ENCODE data around the gene RBMXL3.

Gene RBMXL3

GRCh38 chrX:115189110-115189509, at the start of gene RBMXL3:
Gene RBMXL3, plus strand, starts transcription at chrX:115189410. Its CDS starts 32 bp downstream, at chrX:115189442.
- Histone ChIP-seq H3K4me1 (ENCODE audit: control insufficient read depth in 1 of 2, insufficient read depth in 1 of 2, low read depth in 1 of 2, low read length in 1 of 2) (no peaks in the 10 kb centered on the region), H3K9me3 (no peaks in the 10 kb centered on the region), H3K27me3 (no peaks in the 10 kb centered on the region), H3K4me3 (ENCODE audit: low read depth in 1 of 2, low read length in 1 of 2) (no peak within 1 kb of the TSS), H3K36me3 (no peaks in the 10 kb centered on the region), H3K27ac (no peak within 1 kb of the TSS)
- no peak for TF ChIP-seq CTCF (IDR thresholded peaks at IDR 0.05)

- no peak for TF ChIP-seq CTCF (IDR thresholded peaks at IDR 0.05)
Measured at GRCh38 chrX:115142057-115142456, 47.2 kb upstream of the RBMXL3 start.

GRCh38 chrX:115147220-115147619, 42.0 kb upstream of the RBMXL3 start:
- no peaks in the 10 kb centered on the region for H3K36me3 ChIP-seq
- H3K27me3 ChIP-seq, result no peaks in the 10 kb centered on the region
- H3K9me3 ChIP-seq, result no peaks in the 10 kb centered on the region

More at GRCh38 chrX:115142057-115142456, 47.2 kb upstream of the RBMXL3 start:
- Histone ChIP-seq H3K4me1 (ENCODE audit: control insufficient read depth in 1 of 2, insufficient read depth in 1 of 2, low read depth in 1 of 2, low read length in 1 of 2) (no peaks in the 10 kb centered on the region), H3K27me3 (no peaks in the 10 kb centered on the region), H3K4me3 (ENCODE audit: low read depth in 1 of 2, low read length in 1 of 2) (no peak overlapping the region), H3K36me3 (no peaks in the 10 kb centered on the region), H3K9me3 (no peaks in the 10 kb centered on the region), H3K27ac (no peak overlapping the region)

GRCh38 chrX:115173181-115173580, 16.0 kb upstream of the RBMXL3 start:
- Histone ChIP-seq H3K4me1 (ENCODE audit: control insufficient read depth in 1 of 2, insufficient read depth in 1 of 2, low read depth in 1 of 2, low read length in 1 of 2) (no peaks in the 10 kb centered on the region), H3K9me3 (no peaks in the 10 kb centered on the region), H3K27ac (no peak overlapping the region), H3K27me3 (no peaks in the 10 kb centered on the region), H3K4me3 (ENCODE audit: low read depth in 1 of 2, low read length in 1 of 2) (no peak overlapping the region), H3K36me3 (no peaks in the 10 kb centered on the region)
- no peak for TF ChIP-seq CTCF (IDR thresholded peaks at IDR 0.05)

More at GRCh38 chrX:115147220-115147619, 42.0 kb upstream of the RBMXL3 start:
- TF ChIP-seq CTCF (IDR thresholded peaks at IDR 0.05), result no peak
- no peak overlapping the region for H3K27ac ChIP-seq
- H3K4me1 ChIP-seq (ENCODE audit: control insufficient read depth in 1 of 2, insufficient read depth in 1 of 2, low read depth in 1 of 2, low read length in 1 of 2), result no peaks in the 10 kb centered on the region
- no peak overlapping the region for H3K4me3 ChIP-seq (ENCODE audit: low read depth in 1 of 2, low read length in 1 of 2)

- Histone ChIP-seq H3K27ac (no peak overlapping the region), H3K9me3 (no peaks in the 10 kb centered on the region), H3K36me3 (no peaks in the 10 kb centered on the region), H3K4me3 (ENCODE audit: low read depth in 1 of 2, low read length in 1 of 2) (no peak overlapping the region), H3K4me1 (ENCODE audit: control insufficient read depth in 1 of 2, insufficient read depth in 1 of 2, low read depth in 1 of 2, low read length in 1 of 2) (no peaks in the 10 kb centered on the region), H3K27me3 (no peaks in the 10 kb centered on the region)
- no peak for TF ChIP-seq CTCF (IDR thresholded peaks at IDR 0.05)
Measured at GRCh38 chrX:115174548-115174947, 14.7 kb upstream of the RBMXL3 start.

GRCh38 chrX:115177932-115178331, 11.3 kb upstream of the RBMXL3 start:
- Histone ChIP-seq H3K36me3 (no peaks in the 10 kb centered on the region), H3K4me3 (ENCODE audit: low read depth in 1 of 2, low read length in 1 of 2) (no peak overlapping the region), H3K27me3 (no peaks in the 10 kb centered on the region), H3K4me1 (ENCODE audit: control insufficient read depth in 1 of 2, insufficient read depth in 1 of 2, low read depth in 1 of 2, low read length in 1 of 2) (no peaks in the 10 kb centered on the region), H3K9me3 (no peaks in the 10 kb centered on the region), H3K27ac (no peak overlapping the region)
- TF ChIP-seq CTCF (IDR thresholded peaks at IDR 0.05), result no peak
